HepG2 (cell line): ENCODE results near the gene SNHG17. TPM values are rescaled to one million over a fixed set of nuclear protein-coding genes. Genes with fewer than 3 reads are reported as not detected.

ENCODE experiments used
- ARID4A ChIP-seq: sonication (generic); formaldehyde crosslinking; IDR thresholded peaks from 2 replicates; pipeline ENCODE4 v1.5.0; 2020; ENCODE audit warnings: mild to moderate bottlenecking, missing genetic modification reagents, borderline replicate concordance
- ASH2L ChIP-seq: fragments of 300-600, 200-600 bp; sonication (generic); IDR thresholded peaks from 2 replicates; pipeline ENCODE4 v1.7.0; 2017; ENCODE audit warnings: low read depth, mild to moderate bottlenecking, moderate library complexity, mixed read lengths, low read length; ENCODE audit not compliant: insufficient read length
- DNMT1 ChIP-seq: sonication (generic); formaldehyde crosslinking; IDR thresholded peaks from 2 replicates; pipeline ENCODE4 v1.5.1; 2020; ENCODE audit warnings: mild to moderate bottlenecking, missing genetic modification reagents
- GABPA ChIP-seq, 2 experiments: IDR thresholded peaks; 2 replicates each; pipeline ENCODE4 v1.6.1; 2011 to 2016; ENCODE audit warnings: low read depth in 2 of 2, low read length in 1 of 2, missing biosample characterization in 1 of 2, missing genetic modification characterization in 1 of 2
- IKZF5 ChIP-seq: IDR thresholded peaks from 2 replicates; pipeline ENCODE4 v1.6.1; 2018; ENCODE audit warnings: missing genetic modification reagents, mild to moderate bottlenecking, missing compliant biosample characterization
- JUN ChIP-seq: sonication (generic); formaldehyde crosslinking; IDR thresholded peaks from 2 replicates; pipeline ENCODE4 v1.4.0; 2020; ENCODE audit warnings: mild to moderate bottlenecking, missing genetic modification reagents
- NCOA1 ChIP-seq: sonication (generic); formaldehyde crosslinking; IDR thresholded peaks from 2 replicates; pipeline ENCODE4 v1.9.0; 2021; ENCODE audit warnings: missing genetic modification reagents
- RBM39 ChIP-seq: fragments of 200-400 bp; formaldehyde crosslinking; IDR thresholded peaks from one replicate; pipeline ENCODE4 v1.6.1; 2018; ENCODE audit warnings: antibody characterized with exemption, mild to moderate bottlenecking, low read depth, low read length; ENCODE audit not compliant: poor library complexity, severe bottlenecking
- SP140L ChIP-seq: sonication (generic); formaldehyde crosslinking; IDR thresholded peaks from 2 replicates; pipeline ENCODE4 v1.4.0; 2020; ENCODE audit warnings: missing genetic modification reagents, borderline replicate concordance
- THRA ChIP-seq: sonication (generic); formaldehyde crosslinking; IDR thresholded peaks from 2 replicates; pipeline ENCODE4 v1.4.0; 2020; ENCODE audit warnings: missing genetic modification reagents, borderline replicate concordance
- YEATS2 ChIP-seq: sonication (generic); formaldehyde crosslinking; IDR thresholded peaks from 2 replicates; pipeline ENCODE4 v1.4.0; 2020; ENCODE audit warnings: missing genetic modification reagents, borderline replicate concordance
- ZBTB49 ChIP-seq: sonication (generic); formaldehyde crosslinking; IDR thresholded peaks from 2 replicates; pipeline ENCODE4 v1.4.0; 2020; ENCODE audit warnings: missing genetic modification reagents, borderline replicate concordance
- ZBTB7B ChIP-seq: sonication (generic); formaldehyde crosslinking; IDR thresholded peaks from 2 replicates; pipeline ENCODE4 v1.4.0; 2020; ENCODE audit warnings: missing genetic modification reagents
- ZNF20 ChIP-seq: sonication (generic); formaldehyde crosslinking; IDR thresholded peaks from 2 replicates; pipeline ENCODE4 v1.4.0; 2020; ENCODE audit warnings: mild to moderate bottlenecking, moderate library complexity, missing genetic modification reagents
- ZNF224 ChIP-seq: sonication (generic); formaldehyde crosslinking; IDR thresholded peaks from 2 replicates; pipeline ENCODE4 v1.5.0; 2020; ENCODE audit warnings: mild to moderate bottlenecking, missing genetic modification reagents
- ZNF572 ChIP-seq: sonication (generic); formaldehyde crosslinking; IDR thresholded peaks from 2 replicates; pipeline ENCODE4 v1.5.1; 2020; ENCODE audit warnings: mild to moderate bottlenecking, missing genetic modification reagents
- ZNF619 ChIP-seq: sonication (generic); formaldehyde crosslinking; IDR thresholded peaks from 2 replicates; pipeline ENCODE4 v1.4.0; 2020; ENCODE audit warnings: mild to moderate bottlenecking, missing genetic modification reagents
- ZNF737 ChIP-seq: sonication (generic); formaldehyde crosslinking; IDR thresholded peaks from 2 replicates; pipeline ENCODE4 v1.5.0; 2020; ENCODE audit warnings: missing genetic modification reagents, mild to moderate bottlenecking, borderline replicate concordance
- ZNF777 ChIP-seq: sonication (generic); formaldehyde crosslinking; IDR thresholded peaks from 2 replicates; pipeline ENCODE4 v1.4.0; 2020; ENCODE audit warnings: missing genetic modification reagents
- polyA plus RNA-seq, 8 experiments: library from polyadenylated mRNA; depleted of rRNA in 3 of 8; stranded (reverse) in 7 of 8; unstranded in 1 of 8; fragments of >200 nt; fragmentation: Illumina TruSeq in 4 of 8; extraction: Trizol in 4 of 8; gene quantifications; 2 replicates each; pipeline versions ENCODE4 v1.2.1 to v1.2.3, GENCODE V29; 2011 to 2016; ENCODE audit warnings: low read depth in 4 of 8, missing spikeins in 1 of 8, mixed read lengths in 1 of 8; ENCODE audit not compliant: insufficient read depth in 1 of 8
- total RNA-seq, 5 experiments: library from RNA; depleted of rRNA; stranded (reverse); fragments of >200 nt; fragmentation: Illumina TruSeq; extraction: Trizol; gene quantifications; 2 replicates each; pipeline ENCODE4 v1.2.3, GENCODE V29; 2016; ENCODE audit warnings: low read depth in 1 of 5

The SNHG17 gene
- total and polyA plus RNA-seq, 2 of the 13 experiments (the other 11 are each of a cell fraction or from before 2014, with no cell fraction given): 26.2 to 41.2 TPM

GRCh38 chr20:38472513-38473366, 37.6 kb upstream of the SNHG17 start, which contains the start of gene RALGAPB (continued):
- TF ChIP-seq ZNF20 (CRISPR knock-in tag): no peak
- TF ChIP-seq ZBTB49 (CRISPR knock-in tag): 0 out of 2 replicates have a peak, but pooled peaks have one; percentile 0
- no peak for TF ChIP-seq RBM39
- TF ChIP-seq ZNF619 (CRISPR knock-in tag): no peak; the same call in 1 of the 2 replicates
- no peak for TF ChIP-seq JUN (CRISPR knock-in tag)
- TF ChIP-seq GABPA (IDR thresholded peaks at IDR 0.05; ENCODE audit: low read depth, low read length): peak; percentile 76
- peak; percentile 95 for TF ChIP-seq GABPA (CRISPR knock-in tag; IDR thresholded peaks at IDR 0.05; ENCODE audit: low read depth)
- TF ChIP-seq ZNF224 (CRISPR knock-in tag): no peak
- no peak for TF ChIP-seq ZNF737 (CRISPR knock-in tag)
- no peak for TF ChIP-seq ZBTB7B
- TF ChIP-seq ASH2L: peak; percentile 88
- TF ChIP-seq SP140L: peak; percentile 92; the same call in 1 of the 2 replicates
- peak; percentile 96 for TF ChIP-seq ZNF777 (CRISPR knock-in tag)
- TF ChIP-seq ARID4A: peak; percentile 83
- no peak for TF ChIP-seq DNMT1
- peak; percentile 61 for TF ChIP-seq THRA (CRISPR knock-in tag)
- no peak for TF ChIP-seq NCOA1 (CRISPR knock-in tag)
- TF ChIP-seq ZNF572 (CRISPR knock-in tag): peak; percentile 16
- peak; percentile 94 for TF ChIP-seq YEATS2 (CRISPR knock-in tag)
- TF ChIP-seq IKZF5 (CRISPR knock-in tag): peak; percentile 66; the same call in 1 of the 2 replicates
